SK-N-SH (cell line): Measurements from ENCODE around the gene GABRR2. TPM values are rescaled to one million over a fixed set of nuclear protein-coding genes. Genes with fewer than 3 reads are reported as not detected.

Experiments used
- CTCF ChIA-PET: fragments of 300-600, 350-600 bp; formaldehyde crosslinking; extraction: SDS; loops from one replicate; lab custom pipeline; 2021; lab: Yijun Ruan, JAX
- POLR2A ChIA-PET: fragments of 350-600 bp; sonication (Branson Sonifier 250); formaldehyde crosslinking; extraction: SDS; loops from one replicate; lab custom pipeline; 2020; ENCODE audit warnings: antibody characterized with exemption, inconsistent platforms; lab: Yijun Ruan, JAX
- DNase-seq: peaks from one replicate; pipeline ENCODE4 v3.0.0; 2012
- H2AFZ ChIP-seq: fragments of 200-600 bp; sonication (generic); 2 replicates; pipeline ENCODE4 v1.8.1; 2016; ENCODE audit warnings: antibody characterized with exemption, mild to moderate bottlenecking, low read depth
- H3F3A ChIP-seq: fragments of 200-600 bp; sonication (generic); replicated peaks from 2 replicates; pipeline ENCODE3; 2016; ENCODE audit warnings: antibody characterized with exemption, mild to moderate bottlenecking; ENCODE audit not compliant: insufficient read depth
- H3K27ac ChIP-seq, 2 experiments: fragments of 200-500 bp in 1 of 2; fragments of 200-600 bp in 1 of 2; sonication (Bioruptor generic) in 1 of 2; sonication (generic), shearing (Covaris generic) in 1 of 2; 2 replicates each; pipeline versions ENCODE4 v1.5.1 to v1.6.1; 2014 to 2016; ENCODE audit warnings: low read depth in 2 of 2, inconsistent platforms in 1 of 2, low read length in 1 of 2, mild to moderate bottlenecking in 1 of 2, mixed read lengths in 1 of 2
- H3K27me3 ChIP-seq: fragments of 200-600 bp; sonication (generic), shearing (Covaris generic); 2 replicates; pipeline ENCODE4 v1.6.1; 2016; ENCODE audit warnings: mixed run types; ENCODE audit not compliant: insufficient read depth
- H3K36me3 ChIP-seq, 2 experiments: fragments of 200-500 bp in 1 of 2; fragments of 200-600 bp in 1 of 2; sonication (Bioruptor generic) in 1 of 2; sonication (generic) in 1 of 2; replicated peaks in 1 of 2; 2 replicates each; pipeline versions ENCODE3 to v1.5.1; 2014 to 2016; ENCODE audit warnings: low read length in 1 of 2, mild to moderate bottlenecking in 1 of 2; ENCODE audit not compliant: insufficient read depth in 2 of 2, control insufficient read depth in 1 of 2
- H3K4me1 ChIP-seq, 2 experiments: fragments of 200-500 bp in 1 of 2; fragments of 200-600 bp in 1 of 2; sonication (Bioruptor generic) in 1 of 2; sonication (generic), shearing (Covaris generic) in 1 of 2; 2 replicates each; pipeline versions ENCODE4 v1.5.1 to v1.6.1; 2014 to 2016; ENCODE audit warnings: low read depth in 1 of 2, low read length in 1 of 2, mixed run types in 1 of 2; ENCODE audit not compliant: insufficient read depth in 2 of 2, control insufficient read depth in 1 of 2
- H3K4me2 ChIP-seq: fragments of 200-600 bp; sonication (generic), shearing (Covaris generic); 2 replicates; pipeline ENCODE4 v1.6.1; 2017; ENCODE audit warnings: mixed run types
- H3K4me3 ChIP-seq, 2 experiments: fragments of 200-500 bp in 1 of 2; fragments of 200-600 bp in 1 of 2; sonication (Bioruptor generic) in 1 of 2; sonication (generic), shearing (Covaris generic) in 1 of 2; 2 replicates each; pipeline versions ENCODE4 v1.5.1 to v1.8.1; 2014 to 2016; ENCODE audit warnings: low read depth in 2 of 2, inconsistent platforms in 1 of 2, low read length in 1 of 2, mild to moderate bottlenecking in 1 of 2, mixed read lengths in 1 of 2, moderate library complexity in 1 of 2
- H3K79me2 ChIP-seq: fragments of 200-600 bp; sonication (generic); 2 replicates; pipeline ENCODE4 v1.8.1; 2017; ENCODE audit warnings: mild to moderate bottlenecking; ENCODE audit not compliant: insufficient read depth
- H3K9ac ChIP-seq: fragments of 200-600 bp; sonication (generic); 2 replicates; pipeline ENCODE4 v1.6.1; 2017; ENCODE audit warnings: mixed run types
- H3K9me2 ChIP-seq: fragments of 200-600 bp; sonication (generic); 2 replicates; pipeline ENCODE4 v1.6.1; 2017; ENCODE audit warnings: mixed run types
- H3K9me3 ChIP-seq: fragments of 200-600 bp; sonication (generic); 2 replicates; pipeline ENCODE4 v1.6.1; 2017; ENCODE audit warnings: mixed run types, mild to moderate bottlenecking, moderate library complexity
- H4K20me1 ChIP-seq: fragments of 200-600 bp; sonication (generic); 2 replicates; pipeline ENCODE4 v1.6.1; 2017; ENCODE audit warnings: mild to moderate bottlenecking, mixed run types; ENCODE audit not compliant: insufficient read depth
- ELF1 ChIP-seq: IDR thresholded peaks from 2 replicates; pipeline ENCODE4 v1.4.0; 2012
- FOXM1 ChIP-seq: IDR thresholded peaks from 2 replicates; pipeline ENCODE4 v1.4.0; 2012; ENCODE audit warnings: low read depth, mild to moderate bottlenecking
- GATA2 ChIP-seq: sonication (generic); formaldehyde crosslinking; IDR thresholded peaks from 2 replicates; pipeline ENCODE4 v1.5.0; 2020; ENCODE audit warnings: mild to moderate bottlenecking, missing genetic modification reagents
- IRF3 ChIP-seq: fragments of 150-350 bp; IDR thresholded peaks from 2 replicates; pipeline ENCODE4 v1.6.1; 2016; ENCODE audit warnings: mild to moderate bottlenecking, low read depth, low read length
- JUND ChIP-seq: IDR thresholded peaks from 2 replicates; pipeline ENCODE4 v1.4.0; 2012
- MEF2A ChIP-seq: IDR thresholded peaks from 2 replicates; pipeline ENCODE4 v1.4.0; 2012; ENCODE audit warnings: low read depth, borderline replicate concordance
- MXI1 ChIP-seq: IDR thresholded peaks from 2 replicates; pipeline ENCODE4 v1.6.1; 2012; ENCODE audit warnings: mild to moderate bottlenecking, low read depth, low read length, improper control_type of control experiment
- NRF1 ChIP-seq: IDR thresholded peaks from 2 replicates; pipeline ENCODE4 v1.6.1; 2012; ENCODE audit warnings: low read depth, mild to moderate bottlenecking, low read length
- PBX3 ChIP-seq: IDR thresholded peaks from 2 replicates; pipeline ENCODE4; 2012
- POLR2AphosphoS5 ChIP-seq: IDR thresholded peaks from 2 replicates; pipeline ENCODE4 v1.6.1; 2012; ENCODE audit warnings: low read depth, low read length
- REST ChIP-seq: IDR thresholded peaks from 2 replicates; pipeline ENCODE4 v1.6.1; 2012; ENCODE audit warnings: mild to moderate bottlenecking, low read depth, low read length, moderate library complexity
- RXRA ChIP-seq: IDR thresholded peaks from 2 replicates; pipeline ENCODE4 v1.4.0; 2012; ENCODE audit warnings: low read depth, mild to moderate bottlenecking, borderline replicate concordance
- SIN3A ChIP-seq: IDR thresholded peaks from 2 replicates; pipeline ENCODE4 v1.6.1; 2012; ENCODE audit warnings: low read depth, mild to moderate bottlenecking, low read length, moderate library complexity, borderline replicate concordance
- SMC3 ChIP-seq: IDR thresholded peaks from 2 replicates; pipeline ENCODE4 v1.6.1; 2012; ENCODE audit warnings: low read depth, low read length, improper control_type of control experiment
- TCF12 ChIP-seq: IDR thresholded peaks from 2 replicates; pipeline ENCODE4 v1.4.0; 2012
- TEAD4 ChIP-seq: IDR thresholded peaks from 2 replicates; pipeline ENCODE4 v1.4.0; 2012; ENCODE audit warnings: mild to moderate bottlenecking, borderline replicate concordance; ENCODE audit not compliant: insufficient read depth
- ZBTB33 ChIP-seq: IDR thresholded peaks from 2 replicates; pipeline ENCODE4 v1.4.0; 2012; ENCODE audit warnings: low read depth, borderline replicate concordance
- WGBS: methylation state at CpG from one replicate; pipeline ENCODE4 v1.1.6; 2017; ENCODE audit warnings: low lambda C conversion rate; 5-methylcytosine and 5-hydroxymethylcytosine counted together
- polyA plus RNA-seq, 3 experiments: library from polyadenylated mRNA; depleted of rRNA; stranded (reverse); fragments of >200 nt; gene quantifications; 2 replicates each; pipeline ENCODE4 v1.2.3, GENCODE V29; 2012
- TF ChIP-seq, protein P1 (sequence below): fragments of 200-600 bp; sonication (generic); IDR thresholded peaks from 2 replicates; pipeline ENCODE4 v1.6.1; 2017; ENCODE audit warnings: antibody characterized with exemption, mild to moderate bottlenecking, moderate library complexity
- TF ChIP-seq, protein P2 (sequence below): IDR thresholded peaks from 2 replicates; pipeline ENCODE4 v1.4.0; 2012; ENCODE audit warnings: low read depth

GABRR2 gene
- polyA plus RNA-seq, 1 of the 3 experiments (the other 2 are of a cell fraction), result 0.18 TPM

- Histone ChIP-seq H3K9ac (no peak overlapping the region), H3K4me2 (no peak overlapping the region), H3K4me1 (no peaks in the 10 kb centered on the region), H3K4me3 (no peak overlapping the region), H4K20me1 (no peaks in the 10 kb centered on the region), H2AFZ (no peak overlapping the region), H3K79me2 (no peaks in the 10 kb centered on the region), H3K9me3 (no peaks in the 10 kb centered on the region), H3K27ac (no peak overlapping the region), H3F3A (no peaks in the 10 kb centered on the region), H3K36me3 (no peaks in the 10 kb centered on the region), H3K9me2 (no peaks in the 10 kb centered on the region), H3K27me3 (peaks cover 5% of the 10 kb centered on the region; the same call in 1 of the 2 replicates)
- ChIA-PET CTCF (interaction anchor here (1.0 kb wide), 1 partner anchor 129 kb away, joined by 3 read pairs; no protein-coding TSS in a partner anchor), POLR2A (no interaction called here)
- no peak for TF ChIP-seq NRF1
- TF ChIP-seq IRF3, result no peak
- TF ChIP-seq SMC3, result no peak
- TF ChIP-seq SIN3A, result no peak
- TF ChIP-seq, protein P1, sequence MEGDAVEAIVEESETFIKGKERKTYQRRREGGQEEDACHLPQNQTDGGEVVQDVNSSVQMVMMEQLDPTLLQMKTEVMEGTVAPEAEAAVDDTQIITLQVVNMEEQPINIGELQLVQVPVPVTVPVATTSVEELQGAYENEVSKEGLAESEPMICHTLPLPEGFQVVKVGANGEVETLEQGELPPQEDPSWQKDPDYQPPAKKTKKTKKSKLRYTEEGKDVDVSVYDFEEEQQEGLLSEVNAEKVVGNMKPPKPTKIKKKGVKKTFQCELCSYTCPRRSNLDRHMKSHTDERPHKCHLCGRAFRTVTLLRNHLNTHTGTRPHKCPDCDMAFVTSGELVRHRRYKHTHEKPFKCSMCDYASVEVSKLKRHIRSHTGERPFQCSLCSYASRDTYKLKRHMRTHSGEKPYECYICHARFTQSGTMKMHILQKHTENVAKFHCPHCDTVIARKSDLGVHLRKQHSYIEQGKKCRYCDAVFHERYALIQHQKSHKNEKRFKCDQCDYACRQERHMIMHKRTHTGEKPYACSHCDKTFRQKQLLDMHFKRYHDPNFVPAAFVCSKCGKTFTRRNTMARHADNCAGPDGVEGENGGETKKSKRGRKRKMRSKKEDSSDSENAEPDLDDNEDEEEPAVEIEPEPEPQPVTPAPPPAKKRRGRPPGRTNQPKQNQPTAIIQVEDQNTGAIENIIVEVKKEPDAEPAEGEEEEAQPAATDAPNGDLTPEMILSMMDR, result no peak
- no peak for TF ChIP-seq TCF12
- no peak for TF ChIP-seq RXRA
- TF ChIP-seq TEAD4, result no peak
- no peak for TF ChIP-seq REST
- no peak for TF ChIP-seq JUND
- DNase-seq, result no peak
- 81% methylated on average over 10 of the region's 10 CpGs for WGBS
Measured at GRCh38 chr6:89251976-89252375, 63.1 kb downstream of the GABRR2 start.

DNA sequence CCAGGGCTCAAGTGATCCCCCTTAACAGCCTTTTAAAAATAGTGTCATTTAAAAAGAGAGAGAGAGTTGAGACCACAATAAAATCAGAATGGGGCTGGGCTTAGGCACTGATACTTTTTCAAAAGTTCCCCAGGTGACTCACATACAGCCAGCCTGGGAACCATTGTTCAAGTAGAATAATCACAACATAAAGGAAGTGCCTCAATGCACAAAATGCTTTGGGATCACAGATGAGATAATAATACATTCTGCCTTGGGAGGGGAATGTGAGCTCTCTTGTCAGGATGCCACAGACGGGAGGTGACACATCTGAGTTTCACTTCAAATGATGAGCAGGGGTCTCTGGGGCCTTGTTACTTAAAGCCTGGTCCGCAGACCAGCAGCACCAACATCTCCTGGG lies 63.9 kb downstream of the GABRR2 start:
- Histone ChIP-seq H3K9me3 (no peaks in the 10 kb centered on the region), H3K4me1 (no peaks in the 10 kb centered on the region), H3K4me3 (no peak overlapping the region), H3K4me2 (no peak overlapping the region), H3K9ac (no peak overlapping the region), H3K79me2 (no peaks in the 10 kb centered on the region), H2AFZ (no peak overlapping the region), H3F3A (no peaks in the 10 kb centered on the region), H3K9me2 (no peaks in the 10 kb centered on the region), H4K20me1 (no peaks in the 10 kb centered on the region), H3K36me3 (no peaks in the 10 kb centered on the region), H3K27ac (no peak overlapping the region), H3K27me3 (peaks cover 5% of the 10 kb centered on the region; the same call in 1 of the 2 replicates)
- WGBS, result 55% methylated on average over 2 of the region's 2 CpGs
- POLR2A ChIA-PET, result no interaction called here
- DNase-seq, result no peak
- CTCF ChIA-PET, result interaction anchor here (1.0 kb wide), 1 partner anchor 129 kb away, joined by 3 read pairs; no protein-coding TSS in a partner anchor
- TF ChIP-seq, protein P2, sequence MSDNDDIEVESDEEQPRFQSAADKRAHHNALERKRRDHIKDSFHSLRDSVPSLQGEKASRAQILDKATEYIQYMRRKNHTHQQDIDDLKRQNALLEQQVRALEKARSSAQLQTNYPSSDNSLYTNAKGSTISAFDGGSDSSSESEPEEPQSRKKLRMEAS, result no peak
- TF ChIP-seq FOXM1, result no peak
- no peak for TF ChIP-seq NRF1
- no peak for TF ChIP-seq ELF1
- no peak for TF ChIP-seq MEF2A
- TF ChIP-seq GATA2 (CRISPR knock-in tag), result no peak
- TF ChIP-seq PBX3, result no peak
- no peak for TF ChIP-seq ZBTB33
- TF ChIP-seq POLR2AphosphoS5, result no peak
- no peak for TF ChIP-seq MXI1
